Frontal cortex (tissue), 4 donors: ENCODE measurements around the gene MUTYH. TPM values are rescaled to one million over a fixed set of nuclear protein-coding genes. Genes with fewer than 3 reads are reported as not detected.

ENCODE experiments used
- DNase-seq, 2 donors: peaks; one replicate each; pipeline ENCODE4 v3.0.0; 2012; ENCODE audit warnings: low spot score in 2 of 2
- FAIRE-seq: peaks from 2 replicates; lab custom pipeline; 2012; peaks lifted over from hg19 to GRCh38; lab: Jason Lieb, UNC
- total RNA-seq: library from RNA; depleted of rRNA; stranded (reverse); fragments of >200 nt; gene quantifications from one replicate; pipeline ENCODE4 v1.2.3, GENCODE V29; 2014
- donor health status: control.
- donor health status: control.
- donor health status: control.

MUTYH gene
- total RNA-seq, 1 donor from 2014 or later: 20.8 TPM

GRCh38 chr1:45353685-45354084 lies 13.4 kb upstream of the MUTYH start:
- DNase-seq: no peak
- no peak for FAIRE-seq

GRCh38 chr1:45351508-45351907 lies 11.3 kb upstream of the MUTYH start:
- FAIRE-seq (no peak), DNase-seq (no peak)

- FAIRE-seq (no peak), DNase-seq (no peak)
Observed at GRCh38 chr1:45348966-45349677, 8.9 kb upstream of the MUTYH start.

GRCh38 chr1:45348609-45348965 lies 8.3 kb upstream of the MUTYH start:
- FAIRE-seq (no peak), DNase-seq (no peak)

GRCh38 chr1:45348020-45348419 lies 7.8 kb upstream of the MUTYH start:
- FAIRE-seq: no peak
- no peak for DNase-seq

GRCh38 chr1:45346473-45346872 lies 6.2 kb upstream of the MUTYH start:
- DNase-seq (no peak), FAIRE-seq (no peak)

GRCh38 chr1:45345014-45345413 lies 4.8 kb upstream of the MUTYH start:
- FAIRE-seq (no peak), DNase-seq (no peak)

GRCh38 chr1:45344499-45344898 lies 4.3 kb upstream of the MUTYH start:
- FAIRE-seq: no peak
- no peak for DNase-seq

- DNase-seq: no peak
- no peak for FAIRE-seq
Observed at GRCh38 chr1:45340816-45341466, 701 bp upstream of the MUTYH start.

GRCh38 chr1:45337630-45338325 lies 2.5 kb downstream of the MUTYH start:
- FAIRE-seq (no peak), DNase-seq (no peak)

- no peak for DNase-seq
- FAIRE-seq: no peak
Observed at GRCh38 chr1:45335855-45336324, 4.3 kb downstream of the MUTYH start.

- DNase-seq: no peak
- FAIRE-seq: no peak
Observed at GRCh38 chr1:45334308-45335245, 5.7 kb downstream of the MUTYH start.

- DNase-seq: no peak
Observed at GRCh38 chr1:45332346-45332720, 7.9 kb downstream of the MUTYH start.

GRCh38 chr1:45331436-45332345 lies 8.5 kb downstream of the MUTYH start:
- FAIRE-seq: no peak
- no peak for DNase-seq

More at GRCh38 chr1:45332346-45332720, 7.9 kb downstream of the MUTYH start:
- no peak for FAIRE-seq

- DNase-seq (no peak), FAIRE-seq (no peak)
Observed at GRCh38 chr1:45329445-45329844, 10.8 kb downstream of the MUTYH start.

- DNase-seq (no peak), FAIRE-seq (no peak)
Observed at GRCh38 chr1:45328680-45329079, 11.6 kb downstream of the MUTYH start.

GRCh38 chr1:45327644-45328515 lies 12.4 kb downstream of the MUTYH start:
- DNase-seq: no peak
- FAIRE-seq: no peak
